T-helper 1 cell treated with Interleukin-12 subunit alpha and Interleukin-12 subunit beta and Interleukin-4 antibody, amounts not matched to agents 30 μg/mL and 1 μg/mL, for 36 hours (primary cell): ENCODE measurements around the gene PDE6B.
A peak's percentile ranks its signal among the peaks of the same experiment; 100 is the strongest.

Experiments
- H3K27ac Mint-ChIP-seq: one replicate; pipeline ENCODE4 v1.8.0; 2021; ENCODE audit warnings: mild to moderate bottlenecking, mixed read lengths
- H3K27me3 Mint-ChIP-seq: one replicate; pipeline ENCODE4 v1.8.0; 2021; ENCODE audit warnings: low read depth, mixed read lengths
- H3K36me3 Mint-ChIP-seq: one replicate; pipeline ENCODE4 v1.8.0; 2021; ENCODE audit warnings: low read depth, mixed read lengths
- H3K4me1 Mint-ChIP-seq: one replicate; pipeline ENCODE4 v1.8.0; 2021; ENCODE audit warnings: low read depth, mixed read lengths
- H3K4me3 Mint-ChIP-seq: one replicate; pipeline ENCODE4 v1.8.0; 2021; ENCODE audit warnings: mild to moderate bottlenecking, moderate library complexity, mixed read lengths
- H3K9me3 Mint-ChIP-seq: one replicate; pipeline ENCODE4 v1.8.0; 2021; ENCODE audit warnings: mixed read lengths

The PDE6B gene

DNA sequence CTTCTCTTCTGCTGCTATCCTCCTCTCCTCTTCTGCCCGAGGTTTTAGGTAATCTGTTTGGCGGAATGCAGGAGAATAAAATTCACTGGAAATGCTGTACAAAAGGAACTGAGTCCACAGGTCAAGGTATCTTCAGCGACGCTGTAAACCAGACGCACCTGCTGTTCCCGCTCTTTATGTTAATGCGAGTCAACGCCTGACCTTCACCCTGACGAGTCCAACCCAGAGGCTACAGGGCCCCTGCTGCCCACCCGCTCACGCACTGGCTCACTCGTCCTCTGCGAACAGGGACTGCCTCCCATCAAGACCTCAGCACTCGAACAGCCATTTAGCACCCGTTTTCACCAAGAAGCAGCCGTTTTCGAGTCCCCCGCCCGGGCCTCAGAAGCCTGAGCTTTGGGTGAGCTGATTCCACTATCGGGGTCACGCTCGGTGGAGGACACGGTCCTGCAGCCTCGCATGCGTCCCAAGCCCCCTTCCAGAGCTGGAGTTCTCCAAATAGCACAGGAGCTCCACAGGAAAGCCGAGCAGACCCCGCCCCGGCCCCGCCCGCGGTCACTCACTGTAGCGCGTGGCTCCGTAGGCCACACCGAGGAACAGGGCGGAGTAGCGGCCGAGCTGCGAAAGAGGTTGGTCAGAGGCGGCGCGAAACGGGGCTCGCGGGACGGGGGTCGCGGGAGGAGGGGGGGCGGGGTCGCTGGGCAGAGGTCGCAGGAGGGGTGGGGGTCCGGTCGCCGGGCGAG is 48.1 kb downstream of the PDE6B start:
- Mint-ChIP-seq H3K4me1 (peaks cover 7% of the 10 kb centered on the region), H3K36me3 (peaks cover 20% of the 10 kb centered on the region), H3K9me3 (no peaks in the 10 kb centered on the region), H3K27ac (peak overlapping the region; percentile 81), H3K4me3 (peak overlapping the region; percentile 86), H3K27me3 (no peaks in the 10 kb centered on the region)

DNA sequence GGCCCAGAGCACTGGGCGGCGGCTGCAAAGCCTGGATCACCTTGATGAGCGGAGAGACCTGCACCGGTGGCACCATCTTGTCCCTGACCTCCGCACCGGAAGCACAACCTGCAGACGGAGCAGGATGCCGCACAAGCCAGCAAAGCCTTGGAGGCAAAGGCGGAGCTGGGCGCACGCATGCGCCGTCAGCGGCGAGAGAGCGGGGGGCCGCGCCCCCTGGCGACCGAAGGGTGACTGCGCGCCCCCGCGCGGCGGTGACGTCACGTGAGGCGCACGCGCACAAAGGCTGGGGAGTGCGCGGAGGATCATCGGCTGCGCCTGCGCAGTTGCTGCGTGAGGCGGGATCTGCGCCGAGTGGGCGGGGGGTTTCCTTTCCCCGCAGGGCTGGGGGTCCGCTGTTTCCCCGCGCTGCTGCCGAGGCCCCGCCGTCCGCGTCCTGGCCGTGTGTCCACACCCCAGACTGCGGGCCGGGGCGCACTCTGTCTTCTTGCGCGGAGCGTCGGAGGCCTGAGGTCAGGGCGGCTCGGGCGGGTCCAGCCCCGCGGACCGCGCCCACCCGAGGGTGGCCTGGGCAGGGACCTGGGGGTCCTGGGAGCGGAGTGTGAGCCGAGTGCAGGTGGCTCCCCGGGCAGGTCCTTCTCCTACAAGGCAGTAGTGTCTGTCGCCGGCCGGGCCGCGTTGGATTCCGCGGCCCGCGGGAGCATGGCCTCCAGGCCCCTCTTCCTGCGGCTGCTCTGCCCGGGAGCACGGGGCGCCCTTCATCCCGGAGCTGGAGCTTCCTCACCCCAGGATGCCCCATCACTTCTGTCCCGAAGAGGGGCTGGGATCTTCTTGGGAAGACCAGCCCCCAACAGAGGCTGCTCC is 49.0 kb downstream of the PDE6B start, which contains the start of the genes ATP5ME and MYL5:
Gene ATP5ME, minus strand, starts transcription at position 105 of the 864 bp plus-strand sequence. Its CDS starts 29 bp downstream, at position 76.
Gene MYL5, plus strand, starts transcription at position 371 of the 864 bp plus-strand sequence. CDS start 3,485 bp downstream, outside the sequence.
- Mint-ChIP-seq H3K27ac (peak within 1 kb of the TSS; percentile 89), H3K9me3 (no peaks in the 10 kb centered on the region), H3K4me3 (peak within 1 kb of the TSS; percentile 91), H3K4me1 (peaks cover 7% of the 10 kb centered on the region), H3K36me3 (peaks cover 20% of the 10 kb centered on the region), H3K27me3 (no peaks in the 10 kb centered on the region)

DNA sequence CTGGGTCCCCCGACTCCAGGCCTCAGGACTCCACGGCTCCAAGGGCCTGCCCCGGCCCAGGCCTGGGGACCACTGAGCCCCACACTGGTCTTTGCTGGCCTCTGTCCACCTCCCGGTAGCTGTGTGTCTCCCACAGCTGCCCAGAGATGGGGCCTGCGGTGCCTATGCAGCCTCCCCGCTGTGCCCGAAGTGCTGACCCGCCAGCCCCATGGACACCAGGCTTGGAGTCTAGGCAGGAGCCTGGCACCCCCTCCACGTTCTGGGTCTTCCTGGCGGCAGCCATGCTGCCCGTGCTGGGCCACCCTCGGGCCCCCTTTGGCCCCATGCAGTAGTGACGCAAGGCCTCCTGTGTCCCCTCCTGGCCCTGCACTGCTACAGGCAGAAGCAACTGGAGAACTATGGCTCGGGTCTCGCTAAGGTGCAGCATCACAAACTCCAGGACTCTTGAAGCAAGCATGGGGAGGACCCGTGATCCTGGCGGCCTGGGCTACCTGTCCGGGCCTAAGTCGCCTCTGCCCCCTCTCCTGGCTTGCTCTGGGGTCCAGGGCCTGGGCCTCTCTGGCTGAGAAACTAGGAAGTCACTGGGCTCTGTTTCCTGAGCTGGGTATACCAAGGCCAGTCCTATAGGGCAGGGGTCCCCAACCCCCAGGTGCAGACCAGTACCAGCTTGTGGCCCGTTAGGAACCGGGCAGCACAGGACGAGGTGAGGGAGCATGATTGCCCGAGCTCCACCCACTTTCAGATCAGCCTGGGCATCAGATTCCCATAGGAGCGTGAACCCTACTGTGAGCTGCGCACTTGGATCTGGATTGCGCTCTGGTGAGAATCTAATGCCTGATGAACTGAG is 49.9 kb downstream of the PDE6B start:
- peaks cover 20% of the 10 kb centered on the region for H3K36me3 Mint-ChIP-seq
- no peaks in the 10 kb centered on the region for H3K27me3 Mint-ChIP-seq
- H3K4me3 Mint-ChIP-seq = peak overlapping the region; percentile 77
- H3K9me3 Mint-ChIP-seq = no peaks in the 10 kb centered on the region
- peak overlapping the region; percentile 79 for H3K27ac Mint-ChIP-seq
- peaks cover 7% of the 10 kb centered on the region for H3K4me1 Mint-ChIP-seq

DNA sequence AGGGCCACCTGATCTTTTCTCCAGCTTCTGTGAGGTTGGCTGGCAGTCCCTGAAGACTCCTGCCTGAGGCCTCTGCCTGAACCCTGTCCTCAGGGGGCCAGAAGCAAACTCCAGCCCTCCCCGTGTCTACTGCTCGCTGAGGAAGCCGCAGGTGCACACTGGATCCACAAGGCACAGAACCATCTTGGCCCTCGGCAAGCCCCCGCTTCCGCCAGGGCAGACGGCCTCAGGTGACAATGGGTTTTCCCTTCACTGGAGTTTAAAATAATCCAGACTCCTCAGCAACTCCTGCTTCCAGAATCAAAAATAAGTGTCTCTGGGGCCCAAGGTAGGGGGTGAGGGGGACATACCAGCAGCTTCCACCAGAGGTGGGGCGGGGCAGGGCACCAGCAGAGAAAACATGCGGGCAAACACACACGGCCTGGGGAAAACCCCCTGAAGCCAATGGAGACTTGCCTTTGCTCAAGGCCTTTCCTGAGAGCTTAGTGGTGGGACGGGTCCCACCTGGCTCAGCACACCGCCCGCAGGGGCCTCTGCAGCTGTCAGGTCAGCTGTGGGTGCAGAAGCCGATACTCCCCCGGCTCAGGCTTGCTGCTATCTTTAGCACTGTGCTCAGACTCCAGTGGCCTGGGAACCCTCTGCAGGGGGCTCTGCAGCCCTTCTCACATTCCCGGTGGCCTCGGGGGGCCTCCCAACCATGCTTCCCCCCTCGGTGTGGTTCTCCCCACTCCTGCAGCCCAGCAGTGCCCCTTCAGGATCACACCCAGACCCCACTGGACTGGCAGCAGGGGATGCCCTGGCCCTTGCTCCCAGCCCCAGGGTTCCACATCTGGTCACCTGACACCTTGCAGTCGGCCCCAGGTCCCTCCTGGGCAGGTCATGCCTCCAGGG is 50.9 kb downstream of the PDE6B start:
- peak overlapping the region; percentile 42 for H3K4me3 Mint-ChIP-seq
- H3K4me1 Mint-ChIP-seq = peaks cover 9% of the 10 kb centered on the region
- peaks cover 14% of the 10 kb centered on the region for H3K36me3 Mint-ChIP-seq
- peak overlapping the region; percentile 31 for H3K27ac Mint-ChIP-seq
- no peaks in the 10 kb centered on the region for H3K27me3 Mint-ChIP-seq
- no peaks in the 10 kb centered on the region for H3K9me3 Mint-ChIP-seq

DNA sequence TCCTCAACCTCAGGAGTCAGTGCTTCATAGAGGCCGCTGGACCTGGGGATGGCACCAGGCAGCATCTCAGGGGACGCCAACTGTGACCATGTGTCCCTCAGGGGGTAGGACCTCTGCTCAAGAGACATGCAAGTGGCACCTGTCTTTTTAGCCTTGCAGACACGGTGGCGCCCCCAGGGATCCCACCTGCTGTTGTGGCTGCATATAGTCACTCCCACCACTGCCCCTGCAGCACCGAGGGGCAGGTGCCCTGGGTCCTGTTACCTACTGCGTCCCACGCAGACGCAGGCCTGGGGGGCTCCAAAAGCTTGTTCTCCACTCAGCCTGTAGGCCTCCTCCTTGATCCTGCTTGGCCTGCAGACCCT is 51.5 kb downstream of the PDE6B start:
- Mint-ChIP-seq H3K4me3 (peak overlapping the region; percentile 42), H3K27ac (no peak overlapping the region), H3K4me1 (peaks cover 9% of the 10 kb centered on the region), H3K9me3 (no peaks in the 10 kb centered on the region), H3K27me3 (no peaks in the 10 kb centered on the region), H3K36me3 (peaks cover 13% of the 10 kb centered on the region)

DNA sequence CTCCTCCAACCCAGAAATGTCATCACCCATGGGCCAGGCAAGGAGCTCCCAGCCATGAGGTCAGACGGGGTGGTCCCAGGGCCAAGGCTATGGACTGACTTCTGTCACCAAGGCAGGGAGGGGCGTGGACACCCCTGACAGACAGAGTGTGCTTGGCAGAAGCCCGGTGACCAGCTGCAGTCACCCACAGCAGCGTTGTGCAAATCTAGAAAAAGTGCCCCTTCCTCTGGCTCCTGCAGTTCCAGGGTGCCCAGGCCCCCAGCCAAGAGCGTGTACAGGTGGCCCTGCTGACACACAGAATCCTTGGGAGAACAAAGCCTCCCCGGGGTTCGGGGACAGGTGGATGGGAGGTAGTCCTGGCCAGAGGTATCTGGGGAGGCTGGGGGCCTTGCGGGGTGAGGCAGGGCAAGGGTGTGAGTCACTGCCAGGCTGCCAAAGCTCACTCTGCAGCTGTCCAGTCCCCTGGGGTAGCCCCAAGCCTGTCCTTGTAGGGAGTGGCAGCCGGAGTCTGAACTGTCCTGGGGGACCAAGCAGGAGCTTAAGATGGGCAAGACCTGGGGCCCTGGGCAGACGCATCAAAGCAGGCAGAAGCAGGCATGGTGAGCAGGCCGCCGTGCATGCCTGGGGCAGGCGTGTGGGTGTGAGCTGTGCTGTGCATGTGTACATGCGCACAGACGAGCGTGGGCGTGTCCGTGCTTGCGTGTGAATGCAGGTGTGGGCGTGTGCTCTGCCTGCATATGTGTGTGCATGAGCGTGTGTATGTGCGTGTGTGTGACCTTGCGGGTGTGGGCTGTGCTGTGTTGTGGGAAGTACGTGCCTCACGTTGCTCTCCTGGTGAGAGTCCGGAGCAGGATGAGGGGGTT is 52.3 kb downstream of the PDE6B start:
- H3K27me3 Mint-ChIP-seq = no peaks in the 10 kb centered on the region
- no peaks in the 10 kb centered on the region for H3K9me3 Mint-ChIP-seq
- no peak overlapping the region for H3K27ac Mint-ChIP-seq
- H3K4me3 Mint-ChIP-seq = no peak overlapping the region
- peaks cover 9% of the 10 kb centered on the region for H3K4me1 Mint-ChIP-seq
- H3K36me3 Mint-ChIP-seq = peaks cover 8% of the 10 kb centered on the region

DNA sequence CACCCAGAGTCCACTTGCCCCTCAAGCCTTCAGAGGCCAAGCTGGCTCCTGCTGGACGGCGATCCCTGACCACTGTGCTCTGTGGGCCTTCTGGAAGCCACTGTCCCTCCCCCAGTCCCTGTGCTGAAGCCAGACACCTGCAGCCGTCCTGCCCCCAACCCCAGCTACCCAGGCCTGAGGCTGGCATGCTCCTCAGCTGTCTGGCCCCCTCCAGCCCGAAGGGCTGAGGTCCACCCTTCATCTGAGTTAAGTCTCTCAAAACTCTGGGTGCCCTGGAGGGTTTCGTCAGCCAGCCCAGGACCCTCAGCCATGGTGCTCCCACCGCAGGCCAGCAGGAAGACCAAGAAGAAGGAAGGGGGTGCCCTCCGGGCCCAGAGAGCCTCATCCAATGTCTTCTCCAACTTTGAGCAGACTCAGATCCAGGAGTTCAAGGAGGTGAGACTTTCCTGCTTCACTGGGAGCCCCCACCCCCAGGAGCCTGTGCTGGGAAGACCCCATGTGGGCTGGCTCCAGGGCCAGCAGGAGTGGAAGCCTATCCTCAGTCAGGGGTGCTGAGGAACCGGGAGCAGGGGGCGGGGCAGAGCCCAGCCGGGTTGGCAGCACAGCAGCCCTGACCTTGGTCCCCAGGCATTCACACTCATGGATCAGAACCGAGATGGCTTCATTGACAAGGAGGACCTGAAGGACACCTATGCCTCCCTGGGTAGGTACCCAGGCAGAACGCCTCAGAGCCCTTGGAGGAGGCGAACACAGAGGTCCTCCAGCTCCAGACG is 53.1 kb downstream of the PDE6B start:
- no peaks in the 10 kb centered on the region for H3K27me3 Mint-ChIP-seq
- H3K36me3 Mint-ChIP-seq = peaks cover under 1% of the 10 kb centered on the region
- no peaks in the 10 kb centered on the region for H3K9me3 Mint-ChIP-seq
- H3K4me1 Mint-ChIP-seq = peaks cover 3% of the 10 kb centered on the region
- H3K27ac Mint-ChIP-seq = no peak overlapping the region
- no peak overlapping the region for H3K4me3 Mint-ChIP-seq

DNA sequence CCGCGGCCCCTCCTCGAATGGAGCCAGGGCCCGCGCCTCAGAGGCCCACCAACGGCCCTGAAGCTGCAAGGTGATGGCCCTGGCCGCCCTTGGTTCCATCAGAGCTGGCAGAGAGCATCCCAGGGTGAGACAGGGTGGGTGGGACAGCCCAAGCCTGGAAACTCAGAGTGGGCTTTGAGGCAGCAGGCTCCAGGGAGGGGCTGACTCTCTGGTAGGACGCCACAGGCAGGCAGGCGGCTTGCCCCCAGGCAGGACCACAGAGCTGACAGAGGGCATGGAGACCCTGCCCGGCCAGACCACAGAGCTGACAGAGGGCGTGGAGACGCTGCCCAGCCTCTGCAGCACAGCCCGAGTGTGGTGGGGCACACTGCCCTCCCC is 53.7 kb downstream of the PDE6B start:
- H3K9me3 Mint-ChIP-seq = no peaks in the 10 kb centered on the region
- no peaks in the 10 kb centered on the region for H3K36me3 Mint-ChIP-seq
- no peak overlapping the region for H3K4me3 Mint-ChIP-seq
- H3K4me1 Mint-ChIP-seq = peaks cover 3% of the 10 kb centered on the region
- H3K27me3 Mint-ChIP-seq = no peaks in the 10 kb centered on the region
- no peak overlapping the region for H3K27ac Mint-ChIP-seq

DNA sequence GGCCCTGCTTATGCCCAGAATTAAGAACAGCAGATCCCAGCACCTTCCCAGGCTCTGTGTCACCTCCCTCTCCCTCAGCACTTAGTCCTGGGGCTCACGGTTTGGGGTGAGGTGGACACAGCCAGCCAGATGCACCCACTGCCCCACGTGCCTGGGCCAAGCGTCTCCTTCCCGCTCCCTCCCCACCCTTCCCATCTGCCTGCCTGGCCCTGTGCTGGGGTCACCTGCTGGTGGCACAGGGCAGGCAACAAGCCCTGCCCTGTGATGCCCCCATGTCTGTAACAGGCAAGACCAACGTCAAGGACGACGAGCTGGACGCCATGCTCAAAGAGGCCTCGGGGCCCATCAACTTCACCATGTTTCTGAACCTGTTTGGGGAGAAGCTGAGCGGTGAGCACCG is 54.3 kb downstream of the PDE6B start:
- Mint-ChIP-seq H3K4me3 (no peak overlapping the region), H3K9me3 (no peaks in the 10 kb centered on the region), H3K36me3 (no peaks in the 10 kb centered on the region), H3K4me1 (peaks cover 3% of the 10 kb centered on the region), H3K27me3 (no peaks in the 10 kb centered on the region), H3K27ac (no peak overlapping the region)

DNA sequence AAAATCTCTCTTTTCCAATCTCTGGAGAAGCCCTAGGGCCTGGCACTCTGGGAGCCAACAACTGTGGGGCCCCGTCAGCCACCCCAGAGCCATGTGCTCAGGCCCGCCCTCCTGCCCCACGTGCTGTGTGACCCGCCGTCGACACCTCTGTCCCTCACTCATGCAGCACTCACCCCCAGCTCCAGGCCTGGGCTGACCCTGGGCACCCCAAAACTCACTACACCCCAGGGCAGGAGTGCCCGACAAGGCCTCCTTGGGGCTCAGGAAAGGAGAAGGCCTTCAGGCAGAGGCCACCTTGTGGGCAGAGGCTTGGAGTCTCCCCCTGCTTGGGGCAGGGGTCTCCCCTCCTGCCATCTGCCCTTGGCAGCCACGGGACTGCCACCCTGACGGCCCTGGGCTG is 54.7 kb downstream of the PDE6B start:
- Mint-ChIP-seq H3K4me1 (peaks cover 3% of the 10 kb centered on the region), H3K27ac (no peak overlapping the region), H3K4me3 (no peak overlapping the region), H3K9me3 (no peaks in the 10 kb centered on the region), H3K36me3 (no peaks in the 10 kb centered on the region), H3K27me3 (no peaks in the 10 kb centered on the region)

DNA sequence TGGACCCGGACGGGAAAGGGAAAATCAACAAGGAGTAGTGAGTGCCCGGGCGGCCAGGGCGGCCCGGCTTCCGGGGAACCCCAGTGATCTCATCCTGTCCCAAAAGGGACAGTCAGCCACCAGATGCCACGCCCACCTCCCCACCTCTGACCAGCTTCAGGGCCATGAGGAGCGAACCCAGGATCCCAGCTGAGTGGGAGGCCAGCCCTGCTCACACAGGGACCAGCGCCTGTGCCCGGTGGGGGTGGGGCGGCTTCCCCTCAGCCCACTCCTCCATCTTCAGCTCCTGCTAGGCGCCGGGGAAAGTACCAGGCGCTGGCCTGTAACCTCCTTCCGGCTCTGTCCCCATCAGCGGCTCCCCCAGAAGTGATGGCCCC is 55.2 kb downstream of the PDE6B start:
- peaks cover 3% of the 10 kb centered on the region for H3K4me1 Mint-ChIP-seq
- peak overlapping the region; percentile 28 for H3K4me3 Mint-ChIP-seq
- H3K36me3 Mint-ChIP-seq = no peaks in the 10 kb centered on the region
- no peaks in the 10 kb centered on the region for H3K9me3 Mint-ChIP-seq
- H3K27ac Mint-ChIP-seq = no peak overlapping the region
- no peaks in the 10 kb centered on the region for H3K27me3 Mint-ChIP-seq

DNA sequence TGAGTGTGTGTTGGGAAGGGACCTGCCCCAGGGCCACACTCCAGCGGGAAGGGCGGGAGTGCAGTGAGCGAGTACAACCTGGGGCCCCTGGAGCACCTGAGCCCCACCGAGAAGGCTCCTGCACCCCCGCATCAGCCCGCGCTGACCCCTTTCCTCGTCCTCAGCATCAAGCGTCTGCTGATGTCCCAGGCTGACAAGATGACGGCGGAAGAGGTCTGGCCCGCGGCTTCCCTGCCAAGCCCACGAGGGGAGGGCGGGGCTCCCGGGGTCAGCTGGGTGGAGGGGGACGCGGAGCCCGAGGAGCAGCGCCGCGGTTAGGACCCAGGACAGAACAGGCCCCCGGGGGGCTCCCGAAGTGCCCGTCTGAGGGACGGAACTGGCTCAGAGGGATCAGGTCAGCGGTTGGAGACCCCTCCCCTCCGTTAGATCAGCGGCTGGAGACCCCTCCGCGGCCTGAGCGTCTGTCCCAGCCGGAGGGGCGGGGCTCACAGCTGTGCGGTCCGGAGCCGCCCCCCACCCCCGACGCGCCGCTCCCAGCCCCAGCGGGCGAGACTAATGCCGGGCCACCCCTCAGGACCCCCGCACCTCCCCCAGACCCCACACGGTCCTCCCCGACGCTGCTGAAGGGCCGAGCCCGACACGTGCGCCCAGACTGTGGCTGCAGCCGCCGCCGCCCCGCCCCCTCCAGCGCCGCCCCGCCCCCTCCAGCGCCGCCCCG is 55.7 kb downstream of the PDE6B start:
- Mint-ChIP-seq H3K36me3 (no peaks in the 10 kb centered on the region), H3K4me1 (peaks cover 3% of the 10 kb centered on the region), H3K27ac (no peak overlapping the region), H3K4me3 (peak overlapping the region; percentile 28), H3K9me3 (no peaks in the 10 kb centered on the region), H3K27me3 (no peaks in the 10 kb centered on the region)
